GM18873 (cell line): ENCODE results near the gene PCGF3.

Experiments
- ATAC-seq: cut with Tn5 transposase; IDR thresholded peaks from one replicate; pipeline ENCODE4 v1.9.1; 2021; ENCODE audit warnings: mild to moderate bottlenecking, moderate library complexity, moderate number of reproducible peaks; ENCODE audit not compliant: unreplicated experiment, low FRiP score

Gene PCGF3, protein sequence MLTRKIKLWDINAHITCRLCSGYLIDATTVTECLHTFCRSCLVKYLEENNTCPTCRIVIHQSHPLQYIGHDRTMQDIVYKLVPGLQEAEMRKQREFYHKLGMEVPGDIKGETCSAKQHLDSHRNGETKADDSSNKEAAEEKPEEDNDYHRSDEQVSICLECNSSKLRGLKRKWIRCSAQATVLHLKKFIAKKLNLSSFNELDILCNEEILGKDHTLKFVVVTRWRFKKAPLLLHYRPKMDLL

GRCh38 chr4:705278-706082 is at the start of gene PCGF3:
Gene PCGF3, plus strand, starts transcription at chr4:705832. Its CDS starts 27,849 bp downstream, at chr4:733681.
- ATAC-seq = peak; percentile 79

GRCh38 chr4:656436-657337 is 48.9 kb upstream of the PCGF3 start:
- ATAC-seq = no peak

DNA sequence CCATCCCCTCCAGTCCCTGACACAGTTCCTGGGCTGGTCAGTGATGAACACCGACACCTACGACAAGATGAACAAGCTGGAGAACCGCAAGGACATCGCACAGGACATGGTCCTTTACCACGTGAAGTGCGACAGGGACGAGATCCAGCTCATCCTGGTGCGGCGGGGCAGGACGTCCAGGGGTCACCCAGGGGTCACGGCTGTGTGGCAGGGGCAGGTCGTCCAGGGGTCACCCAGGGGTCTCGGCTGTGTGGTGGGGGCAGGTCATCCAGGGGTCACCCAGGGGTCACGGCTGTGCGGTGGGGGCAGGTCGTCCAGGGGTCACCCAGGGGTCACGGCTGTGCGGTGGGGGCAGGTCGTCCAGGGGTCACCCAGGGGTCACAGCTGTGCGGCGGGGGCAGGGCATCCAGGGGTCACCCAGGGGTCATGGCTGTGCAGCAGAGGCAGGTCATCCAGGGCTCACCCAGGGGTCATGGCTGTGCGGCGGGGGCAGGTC is 48.2 kb upstream of the PCGF3 start:
- no peak for ATAC-seq

DNA sequence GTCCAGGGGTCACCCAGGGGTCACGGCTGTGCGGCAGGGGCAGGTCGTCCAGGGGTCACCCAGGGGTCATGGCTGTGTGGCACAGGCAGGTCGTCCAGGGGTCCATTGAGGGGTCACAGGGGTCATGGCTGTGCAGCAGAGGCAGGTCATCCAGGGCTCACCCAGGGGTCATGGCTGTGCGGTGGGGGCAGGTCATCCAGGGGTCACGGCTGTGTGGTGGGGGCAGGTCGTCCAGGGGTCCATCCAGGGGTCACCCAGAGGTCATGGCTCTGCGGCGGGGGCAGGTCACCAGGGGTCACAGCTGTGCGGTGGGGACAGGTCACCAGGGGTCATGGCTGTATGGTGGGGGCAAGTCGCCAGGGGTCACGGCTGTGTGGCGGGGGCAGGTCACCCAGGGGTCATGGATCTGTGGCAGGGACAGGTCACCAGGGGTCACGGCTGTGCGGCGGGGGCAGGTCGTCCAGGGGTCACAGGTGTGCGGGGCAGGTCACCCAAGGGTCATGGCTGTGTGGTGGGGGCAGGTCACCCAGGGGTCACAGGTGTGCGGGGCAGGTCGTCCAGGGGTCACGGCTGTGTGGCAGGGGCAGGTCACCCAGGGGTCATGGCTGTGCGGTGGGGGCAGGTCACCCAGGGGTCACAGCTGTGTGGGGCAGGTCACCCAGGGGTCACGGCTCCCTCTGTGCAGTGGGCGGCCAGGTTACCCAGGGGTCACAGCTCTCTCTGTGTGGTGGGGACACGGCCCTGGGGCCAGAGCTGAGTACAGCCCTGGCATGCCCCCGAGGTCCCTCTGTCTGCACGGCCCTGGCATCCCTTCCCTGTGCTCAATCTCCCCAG is 47.6 kb upstream of the PCGF3 start:
- no peak for ATAC-seq

GRCh38 chr4:658681-659667 is 46.7 kb upstream of the PCGF3 start:
- ATAC-seq = no peak

GRCh38 chr4:659851-660250 is 45.8 kb upstream of the PCGF3 start:
- ATAC-seq = no peak

DNA sequence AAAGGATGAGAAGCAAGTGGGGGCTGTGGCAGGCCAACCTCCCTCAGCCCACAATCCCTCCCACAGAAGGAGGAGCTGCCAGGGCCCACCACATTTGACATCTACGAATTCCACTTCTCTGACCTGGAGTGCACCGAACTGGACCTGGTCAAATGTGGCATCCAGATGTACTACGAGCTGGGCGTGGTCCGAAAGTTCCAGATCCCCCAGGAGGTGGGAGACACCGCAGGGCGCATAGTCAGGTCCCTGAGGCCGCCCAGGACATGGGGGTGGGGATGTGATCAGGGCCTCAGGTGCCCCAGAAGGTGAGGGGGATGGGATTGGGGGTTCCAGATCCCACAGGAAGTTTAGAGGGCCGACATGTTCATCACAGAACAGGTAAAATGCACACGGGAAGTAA is 45.2 kb upstream of the PCGF3 start:
- ATAC-seq = no peak

GRCh38 chr4:661231-661630 is 44.4 kb upstream of the PCGF3 start:
- no peak for ATAC-seq

GRCh38 chr4:661881-662761 is 43.5 kb upstream of the PCGF3 start:
- no peak for ATAC-seq

DNA sequence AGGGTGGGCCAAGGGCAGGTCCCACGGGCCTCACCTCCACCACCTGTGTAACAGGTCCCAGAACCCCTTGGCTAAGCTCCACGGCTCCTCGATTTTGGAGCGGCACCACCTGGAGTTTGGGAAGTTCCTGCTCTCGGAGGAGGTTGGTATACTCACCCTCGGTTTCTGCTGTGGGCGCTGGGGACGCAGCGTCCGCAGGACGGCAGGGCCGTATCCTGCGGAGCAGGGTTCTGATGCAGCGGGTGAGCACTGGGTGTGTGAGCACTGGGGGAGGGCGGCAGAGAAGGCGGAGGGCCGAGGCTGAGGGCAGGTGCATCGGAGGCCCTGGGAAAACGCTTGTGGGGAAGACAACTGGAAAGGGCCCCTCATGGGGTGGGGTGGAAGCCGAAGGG is 42.6 kb upstream of the PCGF3 start:
- ATAC-seq = no peak

- no peak for ATAC-seq
These were observed 41.9 kb upstream of the PCGF3 start for GRCh38 chr4:663438-664428.

- ATAC-seq = no peak
These were observed 40.9 kb upstream of the PCGF3 start for GRCh38 chr4:664713-665231.

GRCh38 chr4:665381-665750 is 40.3 kb upstream of the PCGF3 start:
- no peak for ATAC-seq

GRCh38 chr4:665751-666435 is 39.7 kb upstream of the PCGF3 start:
- ATAC-seq = no peak

DNA sequence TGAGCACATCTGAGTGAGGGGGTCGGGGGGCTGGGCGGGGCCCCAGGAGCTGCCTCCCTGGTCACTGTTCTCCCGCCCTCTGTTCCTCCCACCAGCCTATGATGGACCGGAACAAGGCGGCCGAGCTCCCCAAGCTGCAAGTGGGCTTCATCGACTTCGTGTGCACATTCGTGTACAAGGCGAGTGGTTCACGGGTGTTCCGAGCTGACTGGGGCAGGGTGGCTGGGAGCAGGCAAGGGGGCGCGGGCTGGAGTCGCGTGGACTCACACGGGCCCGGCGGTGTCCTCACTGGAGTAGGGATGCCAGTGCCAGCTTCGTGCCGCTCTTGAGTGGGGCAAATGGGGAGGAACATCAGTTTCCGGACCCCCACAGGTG is 39.2 kb upstream of the PCGF3 start:
- ATAC-seq = no peak
